Left ventricle myocardium inferior (tissue), 1 donor: ENCODE data around the gene DLG5. TPM values are rescaled to one million over a fixed set of nuclear protein-coding genes. Genes with fewer than 3 reads are reported as not detected.

ENCODE experiments used
- DNase-seq: peaks from one replicate; pipeline ENCODE4 v3.0.0-alpha.2; 2020
- H3K27ac ChIP-seq: fragments of 200-600 bp; replicated peaks from 2 replicates; pipeline ENCODE4 v1.8.0; 2021
- H3K27me3 ChIP-seq: fragments of 200-600 bp; 2 replicates; pipeline ENCODE4 v1.8.0; 2021; ENCODE audit warnings: low read depth
- H3K36me3 ChIP-seq: fragments of 200-600 bp; 2 replicates; pipeline ENCODE4 v1.8.0; 2021
- H3K4me1 ChIP-seq: fragments of 200-600 bp; 2 replicates; pipeline ENCODE4 v1.8.0; 2021
- H3K4me3 ChIP-seq: fragments of 200-600 bp; 2 replicates; pipeline ENCODE4 v1.8.0; 2021; ENCODE audit warnings: mild to moderate bottlenecking, moderate library complexity
- H3K9me3 ChIP-seq: fragments of 200-600 bp; replicated peaks from 2 replicates; pipeline ENCODE4 v1.8.0; 2021
- CTCF ChIP-seq: fragments of 200-600 bp; IDR thresholded peaks from 2 replicates; pipeline ENCODE4 v1.8.0; 2021; ENCODE audit warnings: antibody characterized with exemption, mild to moderate bottlenecking, borderline replicate concordance
- intact Hi-C: fragments of 100-400 bp; cut with micrococcal nuclease; formaldehyde crosslinking; loops from one replicate; pipeline ENCODE4 v1.11.0; 2022
- total RNA-seq: library from RNA; stranded (reverse); fragmentation: NEBNext Ultra II Directional; extraction: Animal tissue kit (Norgen Biotek cat#: 25700); gene quantifications from one replicate; pipeline ENCODE4 v1.2.1, GENCODE V29; 2021
- donor health status: DM: no; HTN: yes; CAD: no; lungs with severe emphysema.

Gene DLG5
- total RNA-seq, 1 donor from 2014 or later: 8.9 TPM

GRCh38 chr10:77868523-77868922 lies 58.0 kb downstream of the DLG5 start:
- TF ChIP-seq CTCF: no peak
- no peaks in the 10 kb centered on the region for H3K9me3 ChIP-seq
- no peak overlapping the region for H3K27ac ChIP-seq
- intact Hi-C loops: no loop called here
- no peak overlapping the region for H3K4me3 ChIP-seq
- peaks cover 23% of the 10 kb centered on the region for H3K36me3 ChIP-seq
- DNase-seq: no peak
- peaks cover 14% of the 10 kb centered on the region for H3K4me1 ChIP-seq
- H3K27me3 ChIP-seq: no peaks in the 10 kb centered on the region

- Histone ChIP-seq H3K27ac (no peak overlapping the region), H3K4me1 (peaks cover 3% of the 10 kb centered on the region), H3K36me3 (peaks cover 23% of the 10 kb centered on the region), H3K27me3 (no peaks in the 10 kb centered on the region), H3K4me3 (no peak overlapping the region), H3K9me3 (no peaks in the 10 kb centered on the region)
- intact Hi-C loops: no loop called here
- TF ChIP-seq CTCF: no peak
- DNase-seq: no peak
Observed at GRCh38 chr10:77867124-77867719, 59.3 kb downstream of the DLG5 start.

- H3K4me1 ChIP-seq: no peaks in the 10 kb centered on the region
- no peaks in the 10 kb centered on the region for H3K9me3 ChIP-seq
- H3K4me3 ChIP-seq: no peak overlapping the region
- intact Hi-C loops: no loop called here
- H3K27ac ChIP-seq: no peak overlapping the region
- no peak for TF ChIP-seq CTCF
- H3K36me3 ChIP-seq: peaks cover 23% of the 10 kb centered on the region
- H3K27me3 ChIP-seq: no peaks in the 10 kb centered on the region
- no peak for DNase-seq
Observed at GRCh38 chr10:77866598-77866997, 60.0 kb downstream of the DLG5 start.

GRCh38 chr10:77865580-77866324 lies 60.8 kb downstream of the DLG5 start:
- no peak for TF ChIP-seq CTCF
- no peaks in the 10 kb centered on the region for H3K9me3 ChIP-seq
- no peak overlapping the region for H3K4me3 ChIP-seq
- H3K4me1 ChIP-seq: no peaks in the 10 kb centered on the region
- DNase-seq: no peak
- H3K27ac ChIP-seq: no peak overlapping the region
- intact Hi-C loops: no loop called here
- no peaks in the 10 kb centered on the region for H3K27me3 ChIP-seq
- H3K36me3 ChIP-seq: peaks cover 23% of the 10 kb centered on the region

- H3K4me1 ChIP-seq: no peaks in the 10 kb centered on the region
- peaks cover 23% of the 10 kb centered on the region for H3K36me3 ChIP-seq
- no peak for DNase-seq
- intact Hi-C loops: no loop called here
- no peak for TF ChIP-seq CTCF
- no peaks in the 10 kb centered on the region for H3K9me3 ChIP-seq
- H3K27ac ChIP-seq: no peak overlapping the region
- H3K4me3 ChIP-seq: no peak overlapping the region
- H3K27me3 ChIP-seq: no peaks in the 10 kb centered on the region
Observed at GRCh38 chr10:77864151-77864851, 62.3 kb downstream of the DLG5 start.
